Measurements from ENCODE around the gene FOXN3. TPM values are rescaled to one million over a fixed set of nuclear protein-coding genes. Genes with fewer than 3 reads are reported as not detected.

The FOXN3 gene
- 74.7 TPM for total RNA-seq

- peak; percentile 97 for DNase-seq
Observed at GRCh38 chr14:89417091-89417464, at the start of gene FOXN3. Gene FOXN3, minus strand, starts transcription at chr14:89417233. Its CDS starts 4,757 bp downstream, at chr14:89412476.

GRCh38 chr14:89466484-89466883 lies 49.5 kb upstream of the FOXN3 start:
- DNase-seq: no peak

- DNase-seq: peak; percentile 65
Observed at GRCh38 chr14:89465876-89466275, 48.8 kb upstream of the FOXN3 start.

GRCh38 chr14:89461256-89461655 lies 44.2 kb upstream of the FOXN3 start:
- no peak for DNase-seq

GRCh38 chr14:89458713-89459420 lies 41.8 kb upstream of the FOXN3 start:
- DNase-seq: no peak

- no peak for DNase-seq
Observed at GRCh38 chr14:89457007-89457406, 40.0 kb upstream of the FOXN3 start.

GRCh38 chr14:89455412-89455811 lies 38.4 kb upstream of the FOXN3 start:
- DNase-seq: no peak

GRCh38 chr14:89454996-89455395 lies 38.0 kb upstream of the FOXN3 start:
- DNase-seq: no peak

- DNase-seq: no peak
Observed at GRCh38 chr14:89452281-89452680, 35.2 kb upstream of the FOXN3 start.

GRCh38 chr14:89451229-89451628 lies 34.2 kb upstream of the FOXN3 start:
- DNase-seq: no peak

- DNase-seq: no peak
Observed at GRCh38 chr14:89447182-89447944, 30.3 kb upstream of the FOXN3 start.

GRCh38 chr14:89445273-89445973 lies 28.4 kb upstream of the FOXN3 start:
- no peak for DNase-seq

GRCh38 chr14:89444516-89445125 lies 27.6 kb upstream of the FOXN3 start:
- DNase-seq: peak; percentile 21

- DNase-seq: no peak
Observed at GRCh38 chr14:89444044-89444443, 27.0 kb upstream of the FOXN3 start.

GRCh38 chr14:89443042-89443629 lies 26.1 kb upstream of the FOXN3 start:
- no peak for DNase-seq

- no peak for DNase-seq
Observed at GRCh38 chr14:89442280-89442679, 25.2 kb upstream of the FOXN3 start.

- no peak for DNase-seq
Observed at GRCh38 chr14:89440986-89441909, 24.2 kb upstream of the FOXN3 start.

GRCh38 chr14:89435892-89436656 lies 19.0 kb upstream of the FOXN3 start:
- no peak for DNase-seq

- no peak for DNase-seq
Observed at GRCh38 chr14:89435492-89435891, 18.5 kb upstream of the FOXN3 start.

- DNase-seq: no peak
Observed at GRCh38 chr14:89432226-89432625, 15.2 kb upstream of the FOXN3 start.

All from tongue (tissue), 2 donors.